H1 (cell line): ENCODE results near the gene FUT2. TPM values are rescaled to one million over a fixed set of nuclear protein-coding genes. Genes with fewer than 3 reads are reported as not detected.

Experiments used
- CTCF ChIA-PET: fragments of 300-600 bp; sonication (Branson Sonifier 250); formaldehyde crosslinking; loops from one replicate; lab custom pipeline; 2021; ENCODE audit not compliant: partially characterized antibody; lab: Charles Lee
- POLR2A ChIA-PET: fragments of 300-600 bp; sonication (Branson Sonifier 250); formaldehyde crosslinking; loops from one replicate; lab custom pipeline; 2021; ENCODE audit warnings: inconsistent platforms; ENCODE audit not compliant: partially characterized antibody; lab: Charles Lee
- DNase-seq, 2 experiments: peaks; one replicate each; pipeline versions ENCODE4 v3.0.0 to v3.0.0-alpha.2; 2010 to 2022; ENCODE audit warnings: low spot score in 2 of 2, low read depth in 1 of 2, mixed read lengths in 1 of 2
- FAIRE-seq: peaks from 2 replicates; lab custom pipeline; 2011; peaks lifted over from hg19 to GRCh38; lab: Jason Lieb, UNC
- H2AFZ ChIP-seq: 2 replicates; pipeline ENCODE4 v1.8.1; 2012; ENCODE audit warnings: low read length, inconsistent platforms
- H2AK5ac ChIP-seq: 2 replicates; pipeline ENCODE4 v1.6.1; 2013; ENCODE audit warnings: low read depth, low read length
- H2BK120ac ChIP-seq: replicated peaks from 2 replicates; pipeline ENCODE3; 2013; ENCODE audit warnings: low read depth, low read length, inconsistent platforms
- H2BK12ac ChIP-seq: 2 replicates; pipeline ENCODE4 v1.6.1; 2013; ENCODE audit warnings: low read depth, low read length
- H2BK15ac ChIP-seq: 2 replicates; pipeline ENCODE4 v1.6.1; 2013; ENCODE audit warnings: low read length
- H2BK20ac ChIP-seq: 2 replicates; pipeline ENCODE4 v1.6.1; 2013; ENCODE audit warnings: low read length
- H2BK5ac ChIP-seq: 2 replicates; pipeline ENCODE4 v1.6.1; 2013; ENCODE audit warnings: low read depth, low read length
- H3K14ac ChIP-seq: 2 replicates; pipeline ENCODE4 v1.6.1; 2013; ENCODE audit warnings: inconsistent platforms; ENCODE audit not compliant: insufficient read length
- H3K18ac ChIP-seq: 2 replicates; pipeline ENCODE4 v1.6.1; 2013; ENCODE audit warnings: low read length; ENCODE audit errors: extremely low read depth
- H3K23ac ChIP-seq: 2 replicates; pipeline ENCODE4 v1.6.1; 2013; ENCODE audit warnings: inconsistent platforms; ENCODE audit not compliant: insufficient read length
- H3K23me2 ChIP-seq: 2 replicates; pipeline ENCODE4 v1.6.1; 2013; ENCODE audit warnings: low read depth, low read length
- H3K27ac ChIP-seq: 2 replicates; pipeline ENCODE4 v1.6.1; 2011; ENCODE audit warnings: low read depth, low read length, inconsistent platforms
- H3K27me3 ChIP-seq, 4 experiments: replicated peaks in 1 of 4; 1 replicate in 1 of 4; 2 replicates in 3 of 4; pipeline versions ENCODE4 v1.6.1 to v1.8.1; 2011 to 2013; ENCODE audit warnings: low read length in 3 of 4, mild to moderate bottlenecking in 3 of 4, inconsistent platforms in 2 of 4, mixed read lengths in 2 of 4, moderate library complexity in 1 of 4; ENCODE audit not compliant: control insufficient read depth in 3 of 4, insufficient read depth in 3 of 4; ENCODE audit errors: extremely low read depth in 1 of 4
- H3K36me3 ChIP-seq, 4 experiments: 2 replicates each; pipeline versions ENCODE4 v1.6.1 to v1.8.1; 2011 to 2013; ENCODE audit warnings: mild to moderate bottlenecking in 4 of 4, low read length in 3 of 4, moderate library complexity in 2 of 4, control low read depth in 1 of 4, inconsistent platforms in 1 of 4; ENCODE audit not compliant: insufficient read depth in 4 of 4, control insufficient read depth in 2 of 4
- H3K4ac ChIP-seq: replicated peaks from 2 replicates; pipeline ENCODE3; 2013; ENCODE audit warnings: low read length, low read depth, mixed read lengths, inconsistent platforms; ENCODE audit not compliant: insufficient read length
- H3K4me1 ChIP-seq, 4 experiments: replicated peaks in 1 of 4; 1 replicate in 1 of 4; 2 replicates in 3 of 4; pipeline versions ENCODE4 v1.6.1 to v1.8.1; 2011 to 2013; ENCODE audit warnings: low read length in 3 of 4, inconsistent platforms in 2 of 4, mixed read lengths in 1 of 4; ENCODE audit not compliant: insufficient read depth in 4 of 4, control insufficient read depth in 3 of 4
- H3K4me2 ChIP-seq, 2 experiments: 2 replicates each; pipeline versions ENCODE4 v1.6.1 to v1.8.1; 2011 to 2013; ENCODE audit warnings: low read depth in 2 of 2, low read length in 2 of 2, control low read depth in 1 of 2, inconsistent platforms in 1 of 2, mild to moderate bottlenecking in 1 of 2; ENCODE audit not compliant: insufficient read depth in 1 of 2
- H3K4me3 ChIP-seq, 4 experiments: fragments of 200-600, 300-600 bp in 1 of 4; sonication (generic), shearing (Covaris generic), sonication (Bioruptor Twin) in 1 of 4; 2 replicates each; pipeline versions ENCODE4 v1.5.1 to v1.8.1; 2011 to 2016; ENCODE audit warnings: low read length in 4 of 4, low read depth in 3 of 4, control low read depth in 2 of 4, inconsistent platforms in 2 of 4, mild to moderate bottlenecking in 2 of 4, mixed read lengths in 1 of 4, moderate library complexity in 1 of 4; ENCODE audit not compliant: insufficient read depth in 2 of 4; ENCODE audit errors: extremely low read depth in 1 of 4
- H3K56ac ChIP-seq: replicated peaks from 2 replicates; pipeline ENCODE3; 2013; ENCODE audit warnings: low read depth, mild to moderate bottlenecking, mixed read lengths, low read length, inconsistent platforms; ENCODE audit not compliant: insufficient read length
- H3K79me1 ChIP-seq: 2 replicates; pipeline ENCODE4 v1.6.1; 2013; ENCODE audit warnings: low read depth, low read length, control low read depth
- H3K79me2 ChIP-seq, 2 experiments: 2 replicates each; pipeline versions ENCODE4 v1.6.1 to v1.8.1; 2012 to 2013; ENCODE audit warnings: low read length in 2 of 2, mild to moderate bottlenecking in 2 of 2, inconsistent platforms in 1 of 2; ENCODE audit not compliant: insufficient read depth in 2 of 2, control insufficient read depth in 1 of 2
- H3K9ac ChIP-seq, 4 experiments: replicated peaks in 1 of 4; 1 replicate in 1 of 4; 2 replicates in 3 of 4; pipeline versions ENCODE4 v1.6.1 to v1.8.1; 2011 to 2013; ENCODE audit warnings: low read depth in 3 of 4, low read length in 3 of 4, control low read depth in 2 of 4, mild to moderate bottlenecking in 2 of 4, moderate library complexity in 2 of 4, inconsistent platforms in 1 of 4; ENCODE audit errors: extremely low read depth in 1 of 4
- H3K9me3 ChIP-seq, 2 experiments: 2 replicates each; pipeline versions ENCODE4 v1.6.1 to v1.8.1; 2012 to 2013; ENCODE audit warnings: mild to moderate bottlenecking in 2 of 2, moderate library complexity in 2 of 2, control low read depth in 1 of 2, inconsistent platforms in 1 of 2, low read depth in 1 of 2, low read length in 1 of 2, mixed read lengths in 1 of 2; ENCODE audit not compliant: insufficient read depth in 2 of 2
- H4K20me1 ChIP-seq, 2 experiments: replicated peaks in 1 of 2; 2 replicates each; pipeline versions ENCODE3 to v1.8.1; 2011 to 2013; ENCODE audit warnings: inconsistent platforms in 2 of 2, low read length in 2 of 2, mild to moderate bottlenecking in 1 of 2; ENCODE audit not compliant: insufficient read depth in 2 of 2, control insufficient read depth in 1 of 2
- H4K5ac ChIP-seq: 2 replicates; pipeline ENCODE4 v1.6.1; 2013; ENCODE audit warnings: low read length, low read depth, mixed read lengths, inconsistent platforms; ENCODE audit not compliant: insufficient read length
- H4K8ac ChIP-seq: 2 replicates; pipeline ENCODE4 v1.8.0; 2013; ENCODE audit warnings: mild to moderate bottlenecking, moderate library complexity, low read length, inconsistent platforms; ENCODE audit not compliant: insufficient read depth; ENCODE audit errors: extremely low read depth
- H4K91ac ChIP-seq: replicated peaks from 2 replicates; pipeline ENCODE3; 2013; ENCODE audit warnings: low read length, mixed read lengths, inconsistent platforms; ENCODE audit not compliant: insufficient read length
- CBX5 ChIP-seq: fragments of 300-800, 300-1000 bp; sonication (generic); IDR thresholded peaks from 2 replicates; pipeline ENCODE4 v1.7.1; 2016; ENCODE audit warnings: antibody characterized with exemption, low read length, low read depth
- CHD2 ChIP-seq: IDR thresholded peaks from 2 replicates; pipeline ENCODE4 v1.6.1; 2012; ENCODE audit warnings: low read length, improper control_type of control experiment
- EGR1 ChIP-seq: IDR thresholded peaks from 2 replicates; pipeline ENCODE4 v1.6.1; 2011; ENCODE audit warnings: low read depth, low read length, borderline replicate concordance
- EP300 ChIP-seq, 2 experiments: IDR thresholded peaks; 1 replicate in 1 of 2; 2 replicates in 1 of 2; pipeline ENCODE4 v1.6.1; 2011 to 2012; ENCODE audit warnings: low read depth in 2 of 2, low read length in 2 of 2, mild to moderate bottlenecking in 2 of 2, borderline replicate concordance in 1 of 2, inconsistent platforms in 1 of 2, moderate library complexity in 1 of 2
- EZH2 ChIP-seq: fragments of 200-600 bp; sonication (generic); IDR thresholded peaks from 2 replicates; pipeline ENCODE4 v1.7.1; 2012; ENCODE audit warnings: low read depth, mild to moderate bottlenecking, moderate library complexity, low read length, inconsistent platforms; ENCODE audit not compliant: severe bottlenecking
- HDAC2 ChIP-seq, 2 experiments: fragments of 300-600 bp in 1 of 2; sonication (generic) in 1 of 2; IDR thresholded peaks; 2 replicates each; pipeline ENCODE4 v1.6.1; 2011 to 2012; ENCODE audit warnings: low read depth in 2 of 2, low read length in 2 of 2, mild to moderate bottlenecking in 2 of 2, moderate library complexity in 2 of 2, borderline replicate concordance in 1 of 2, inconsistent platforms in 1 of 2
- KDM4A ChIP-seq: IDR thresholded peaks from one replicate; pipeline ENCODE4 v1.7.1; 2012; ENCODE audit warnings: low read depth, mild to moderate bottlenecking, moderate library complexity, low read length, inconsistent platforms; ENCODE audit not compliant: severe bottlenecking
- SIN3A ChIP-seq, 2 experiments: IDR thresholded peaks in 1 of 2; conservative IDR thresholded peaks in 1 of 2; 2 replicates each; pipeline ENCODE4 v1.6.1; 2011 to 2012; ENCODE audit warnings: low read length in 2 of 2, improper control_type of control experiment in 1 of 2, low read depth in 1 of 2, mild to moderate bottlenecking in 1 of 2
- SP2 ChIP-seq: IDR thresholded peaks from 2 replicates; pipeline ENCODE4 v1.6.1; 2012; ENCODE audit warnings: mild to moderate bottlenecking, low read length, inconsistent platforms
- SUZ12 ChIP-seq: fragments of 200-600 bp; sonication (generic); IDR thresholded peaks from 2 replicates; pipeline ENCODE4 v1.6.1; 2012; ENCODE audit warnings: mild to moderate bottlenecking, inconsistent platforms, low read length, moderate library complexity, mixed read lengths
- TAF1 ChIP-seq: IDR thresholded peaks from 2 replicates; pipeline ENCODE4 v1.6.1; 2011; ENCODE audit warnings: mild to moderate bottlenecking, low read depth, low read length
- TBP ChIP-seq: IDR thresholded peaks from 2 replicates; pipeline ENCODE4 v1.6.1; 2011; ENCODE audit warnings: low read depth, low read length, improper control_type of control experiment
- TEAD4 ChIP-seq: IDR thresholded peaks from 2 replicates; pipeline ENCODE4 v1.6.1; 2012; ENCODE audit warnings: low read depth, low read length, inconsistent platforms, mixed read lengths
- ZNF274 ChIP-seq: IDR thresholded peaks from 2 replicates; pipeline ENCODE4 v1.7.0; 2012; ENCODE audit warnings: low read length, borderline replicate concordance; ENCODE audit errors: extremely low read depth
- WGBS, 2 experiments: shearing (Covaris generic) in 1 of 2; methylation state at CpG; one replicate each; pipeline versions ENCODE4 v1.1.6 to v1.1.7; 2013 to 2015; ENCODE audit warnings: low lambda C conversion rate in 2 of 2, mixed read lengths in 2 of 2, inconsistent platforms in 1 of 2, low coverage in 1 of 2, missing lambda C conversion rate in 1 of 2; ENCODE audit not compliant: insufficient replicate concordance in 2 of 2, insufficient coverage in 1 of 2, insufficient read length in 1 of 2; ENCODE audit errors: extremely low coverage in 1 of 2, missing lambda C conversion rate in 1 of 2; 5-methylcytosine and 5-hydroxymethylcytosine counted together
- polyA plus RNA-seq, 7 experiments: library from polyadenylated mRNA; depleted of rRNA in 3 of 7; stranded (reverse) in 5 of 7; unstranded in 2 of 7; fragments of >200 nt in 5 of 7; fragments of 200-250 nt in 2 of 7; gene quantifications; 1 replicate in 5 of 7; 2 replicates in 1 of 7; 4 replicates in 1 of 7; pipeline versions ENCODE4 v1.2.1 to v1.2.3, GENCODE V29; 2011 to 2013; ENCODE audit warnings: missing spikeins in 2 of 7, mixed read lengths in 2 of 7
- total RNA-seq: library from RNA; stranded (reverse); fragmentation: NEBNext Ultra II Directional; extraction: Animal tissue kit (Norgen Biotek cat#: 25700); gene quantifications from 2 replicates; pipeline ENCODE4 v1.2.1, GENCODE V29; 2021

FUT2 gene
- total and polyA plus RNA-seq, 2 of the 8 experiments (the other 6 are each of a cell fraction or from before 2014, with no cell fraction given): 5.0 to 5.6 TPM

DNA sequence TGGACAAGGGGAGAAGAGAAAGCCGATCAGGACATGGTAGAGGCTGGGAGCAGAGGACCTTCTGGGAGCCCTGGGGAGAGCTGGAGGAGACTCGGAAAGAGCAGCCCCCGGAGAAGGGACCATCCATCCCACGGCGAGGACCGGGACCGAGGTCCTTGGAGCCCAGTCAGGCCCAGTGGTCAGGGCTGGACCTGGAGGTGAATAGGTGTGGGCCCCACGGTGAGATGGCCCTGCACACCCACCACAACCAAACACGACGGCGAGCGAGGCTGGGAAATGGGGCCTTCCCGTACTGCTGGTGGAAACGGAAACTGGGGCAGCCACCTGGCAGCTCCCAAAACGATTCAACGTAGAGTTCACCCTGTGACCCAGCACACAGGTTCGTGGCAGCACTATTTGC, 19.3 kb upstream of the FUT2 start:
- WGBS, 2 experiments: 96% methylated on average over 16 of the region's 17 CpGs; no CpG with 5 or more reads in 1 of the 2 experiments
- TF ChIP-seq CBX5: no peak
- no peak for TF ChIP-seq ZNF274
- no peak for TF ChIP-seq EP300 (IDR thresholded peaks at IDR 0.05; ENCODE audit: borderline replicate concordance in 1 of 2, low read depth in 2 of 2, low read length in 2 of 2)
- no peak for TF ChIP-seq SIN3A (conservative IDR thresholded peaks at IDR 0.05 in 1 of 2, IDR thresholded peaks at IDR 0.05 in 1 of 2; ENCODE audit: low read depth in 1 of 2, low read length in 2 of 2)
- no peak for TF ChIP-seq TAF1
- TF ChIP-seq EGR1: no peak
- no peak for TF ChIP-seq SP2
- no peak for TF ChIP-seq EZH2
- no peak for TF ChIP-seq TEAD4
- no peak for TF ChIP-seq KDM4A
- no peak for TF ChIP-seq HDAC2 (IDR thresholded peaks at IDR 0.05; ENCODE audit: borderline replicate concordance in 1 of 2, low read depth in 2 of 2, low read length in 2 of 2)
- no peak for TF ChIP-seq CHD2
- TF ChIP-seq TBP: no peak
- TF ChIP-seq SUZ12: no peak

More for the DNA sequence above, 19.3 kb upstream of the FUT2 start:
- Histone ChIP-seq H2BK120ac (no peak overlapping the region), H3K9ac (no peak overlapping the region), H4K91ac (no peak overlapping the region), H3K27ac (no peak overlapping the region), H2BK20ac (no peak overlapping the region), H3K18ac (no peak overlapping the region), H3K14ac (no peak overlapping the region), H2AFZ (no peak overlapping the region), H3K36me3 (no peaks in the 10 kb centered on the region), H3K23me2 (peaks cover 12% of the 10 kb centered on the region; the same call in 1 of the 2 replicates), H3K4me1 (peaks cover 2 to 23% (median 19%) of the 10 kb centered on the region in 4 experiments), H4K20me1 (no peaks in the 10 kb centered on the region), H3K79me1 (no peaks in the 10 kb centered on the region), H3K4me3 (no peak overlapping the region), H2BK12ac (no peak overlapping the region), H2BK5ac (no peak overlapping the region), H3K4me2 (no peak overlapping the region), H3K23ac (no peak overlapping the region), H3K27me3 (peaks cover 0 to 5% (median 3%) of the 10 kb centered on the region in 4 experiments; a peak in 2 of 7 replicates), H2BK15ac (no peak overlapping the region), H4K8ac (no peak overlapping the region), H4K5ac (no peak overlapping the region), H3K56ac (no peak overlapping the region), H2AK5ac (no peak overlapping the region), H3K79me2 (no peaks in the 10 kb centered on the region), H3K4ac (no peak overlapping the region), H3K9me3 (no peaks in the 10 kb centered on the region)
- no peak for FAIRE-seq
- CTCF ChIA-PET: interaction anchor here (0.6 to 5.8 kb wide), 17 partner anchors 8 to 838 kb away, joined by 3 to 59 read pairs (median 9); partner anchors contain the start of genes CA11 and FUT2
- no peak for DNase-seq
- POLR2A ChIA-PET: interaction anchor here (1.6 to 2.6 kb wide), 2 partner anchors 20 to 37 kb away, joined by 7 to 12 read pairs; partner anchors contain the start of gene FUT2
